ENCODE data around the gene GIGYF1. TPM values are rescaled to one million over a fixed set of nuclear protein-coding genes. Genes with fewer than 3 reads are reported as not detected.
A peak's percentile ranks its signal among the peaks of the same experiment; 100 is the strongest.
"Not testable (repeated sequence)": the region's sequence is repeated elsewhere in the genome, so short reads cannot be mapped to it uniquely, and the experiment has no call there.

Gene GIGYF1
- polyA plus RNA-seq, 3 donors: 34.0 to 66.0 (median 46.5) TPM

DNA sequence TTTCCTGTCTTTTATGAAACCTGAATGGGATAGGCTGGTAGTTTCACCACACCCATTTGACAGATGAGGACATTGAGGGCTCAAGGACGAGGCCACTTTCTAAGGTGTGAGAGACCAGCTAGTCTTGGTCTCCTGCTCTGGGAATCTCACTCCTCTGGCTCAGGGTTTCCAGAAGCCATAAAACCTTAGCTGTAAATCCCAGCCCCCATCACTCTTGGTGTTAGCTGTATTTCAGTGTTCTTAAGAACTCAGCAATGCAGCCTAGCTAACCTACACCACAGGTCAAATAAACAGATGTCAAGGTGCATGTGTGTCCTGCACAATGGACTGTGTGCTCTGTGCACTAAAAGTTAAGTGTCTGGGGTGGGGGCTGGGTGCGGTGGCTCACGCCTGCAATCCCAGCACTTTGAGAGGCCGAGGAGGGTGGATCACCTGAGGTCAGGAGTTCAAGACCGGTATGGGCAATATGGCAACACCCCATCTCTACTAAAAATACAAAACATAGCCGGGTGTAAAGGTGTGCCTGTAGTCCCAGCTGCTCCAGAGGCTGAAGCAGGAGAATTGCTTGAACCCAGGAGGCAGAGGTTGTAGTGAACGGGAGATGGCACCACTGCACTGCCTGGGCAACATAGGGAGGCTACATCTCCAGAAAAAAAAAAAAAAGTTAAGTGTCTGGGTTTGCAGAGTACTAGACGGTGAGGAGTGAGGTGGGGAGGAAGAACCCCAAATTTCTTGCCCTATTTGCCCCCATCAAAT, 25.7 kb upstream of the GIGYF1 start:
- DNase-seq (ENCODE audit: extremely low read depth in 1 of 11, low read depth in 9 of 11, low spot score in 4 of 11): no peak

DNA sequence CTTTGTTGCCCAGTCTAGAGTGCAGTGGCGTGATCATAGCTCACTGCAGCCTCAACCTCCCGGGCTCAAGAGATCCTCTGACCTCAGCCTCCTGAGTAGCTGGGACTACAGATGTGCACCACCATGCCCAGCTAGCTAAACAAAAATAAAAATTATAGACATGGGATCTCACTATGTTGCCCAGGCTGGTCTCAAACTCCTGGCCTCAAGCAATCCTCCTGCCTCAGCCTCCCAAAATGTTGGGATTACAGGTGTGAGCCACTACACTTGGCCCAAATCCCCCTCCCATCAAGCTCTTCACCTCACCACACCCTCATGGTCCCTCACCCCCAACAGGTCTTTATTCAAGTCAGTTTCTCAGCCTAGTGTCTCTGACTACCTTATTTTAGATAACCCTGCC, 23.0 kb upstream of the GIGYF1 start:
- DNase-seq (ENCODE audit: extremely low read depth in 1 of 11, low read depth in 9 of 11, low spot score in 4 of 11): not testable (repeated sequence)

GRCh38 chr7:100714725-100715124, 20.7 kb upstream of the GIGYF1 start:
- DNase-seq (ENCODE audit: extremely low read depth in 1 of 11, low read depth in 9 of 11, low spot score in 4 of 11): no peak

DNA sequence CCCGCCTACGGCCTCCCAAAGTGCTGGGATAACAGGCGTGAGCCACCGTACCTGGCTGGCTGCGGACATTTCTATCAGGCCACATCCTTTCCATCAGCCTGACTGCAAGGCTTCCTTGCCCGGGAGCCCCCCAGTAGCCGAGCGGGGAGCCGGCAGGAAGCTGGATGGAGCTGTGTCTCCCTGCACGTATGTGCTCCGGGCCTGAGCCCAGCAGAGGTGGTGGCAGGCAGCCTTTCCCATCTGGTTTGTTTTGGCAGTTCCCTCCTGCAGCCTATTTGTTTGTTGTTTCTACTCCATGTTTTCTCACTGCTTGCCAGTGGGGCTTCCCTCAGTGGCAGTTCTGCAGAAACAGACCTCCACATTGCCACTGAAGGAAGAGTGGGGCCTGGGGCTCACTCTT, 17.3 kb upstream of the GIGYF1 start:
- no peak for DNase-seq (ENCODE audit: extremely low read depth in 1 of 11, low read depth in 9 of 11, low spot score in 4 of 11)

GRCh38 chr7:100710452-100710851, 16.4 kb upstream of the GIGYF1 start:
- no peak for DNase-seq (ENCODE audit: extremely low read depth in 1 of 11, low read depth in 9 of 11, low spot score in 4 of 11)

GRCh38 chr7:100708395-100708794, 14.3 kb upstream of the GIGYF1 start:
- no peak for DNase-seq (ENCODE audit: extremely low read depth in 1 of 11, low read depth in 9 of 11, low spot score in 4 of 11)

- DNase-seq (ENCODE audit: extremely low read depth in 1 of 11, low read depth in 9 of 11, low spot score in 4 of 11): no peak
Measured at GRCh38 chr7:100706672-100707311, 12.7 kb upstream of the GIGYF1 start.

- DNase-seq (ENCODE audit: extremely low read depth in 1 of 11, low read depth in 9 of 11, low spot score in 4 of 11): peak; percentile 93 to 99 (median 97)
Measured at GRCh38 chr7:100705753-100706671, 12.0 kb upstream of the GIGYF1 start, which contains the start of gene POP7. TSS of gene POP7 (plus strand) at chr7:100706121. CDS start at chr7:100706831, 710 bp downstream.

DNA sequence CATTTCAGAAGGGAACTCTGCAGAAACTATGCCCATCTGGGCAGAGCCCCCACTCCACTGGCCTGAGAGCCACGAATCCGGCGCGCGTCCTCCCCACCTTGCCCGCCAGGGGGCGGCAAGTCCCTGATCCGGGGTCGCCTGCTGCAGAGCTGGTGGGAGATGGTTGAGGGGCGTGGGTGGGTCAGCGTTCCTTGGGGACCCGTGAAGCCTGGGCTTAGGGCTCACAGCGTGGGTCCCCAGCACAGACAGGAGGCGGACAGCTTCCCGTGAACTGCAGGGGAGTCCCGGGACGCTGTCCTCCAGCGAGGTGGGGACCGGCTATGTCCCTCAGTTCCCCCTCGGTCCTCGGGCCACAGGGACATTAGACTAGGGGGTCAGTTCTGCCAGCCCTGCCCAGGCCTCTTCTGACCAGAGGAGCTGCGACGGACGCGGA, 11.3 kb upstream of the GIGYF1 start:
- peak in 10 of 11 donors; percentile 57 to 75 (median 69) for DNase-seq (ENCODE audit: extremely low read depth in 1 of 11, low read depth in 9 of 11, low spot score in 4 of 11)

DNA sequence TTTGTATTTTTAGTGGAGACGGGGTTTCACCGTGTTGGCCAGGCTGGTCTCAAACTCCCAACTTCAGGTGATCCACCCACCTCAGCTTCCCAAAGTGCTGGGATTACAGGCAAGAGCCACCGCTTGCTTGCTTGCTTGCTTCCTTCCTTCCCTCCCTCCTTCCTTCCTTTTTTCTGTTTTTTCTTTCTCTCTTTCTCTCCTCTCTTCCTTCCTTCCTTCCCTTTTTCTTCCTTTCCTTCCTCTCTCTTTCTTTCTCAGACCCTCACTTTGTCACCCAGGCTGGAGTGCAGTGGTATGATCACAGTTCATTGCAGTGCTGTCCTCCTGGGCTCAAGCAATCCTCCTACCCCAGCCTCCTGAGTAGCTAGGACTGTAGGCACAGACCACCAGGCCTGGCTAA, 7.0 kb upstream of the GIGYF1 start:
- DNase-seq (ENCODE audit: extremely low read depth in 1 of 11, low read depth in 9 of 11, low spot score in 4 of 11): not testable (repeated sequence)

- DNase-seq (ENCODE audit: extremely low read depth in 1 of 11, low read depth in 9 of 11, low spot score in 4 of 11): no peak
Measured at GRCh38 chr7:100699018-100699417, 5.0 kb upstream of the GIGYF1 start.

DNA sequence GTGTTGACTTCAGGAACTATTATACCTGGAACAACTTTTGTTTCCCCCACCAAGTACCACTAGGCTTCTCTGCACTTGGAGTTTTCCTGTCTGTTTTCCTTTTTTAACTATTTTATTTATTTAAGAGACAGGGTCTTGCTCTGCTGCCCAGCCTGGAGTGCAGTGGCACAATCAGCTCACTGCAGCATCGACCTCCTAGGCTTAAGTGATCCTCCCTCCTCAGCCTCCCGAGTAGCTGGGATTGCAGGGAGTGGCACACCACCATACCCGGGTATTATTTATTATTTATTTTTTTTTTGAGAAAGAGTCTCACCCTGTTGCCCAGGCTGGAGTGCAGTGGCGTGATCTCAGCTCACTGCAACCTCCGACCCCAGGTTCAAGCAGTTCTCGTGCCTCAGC, 2.1 kb upstream of the GIGYF1 start:
- no peak for DNase-seq (ENCODE audit: extremely low read depth in 1 of 11, low read depth in 9 of 11, low spot score in 4 of 11)

DNA sequence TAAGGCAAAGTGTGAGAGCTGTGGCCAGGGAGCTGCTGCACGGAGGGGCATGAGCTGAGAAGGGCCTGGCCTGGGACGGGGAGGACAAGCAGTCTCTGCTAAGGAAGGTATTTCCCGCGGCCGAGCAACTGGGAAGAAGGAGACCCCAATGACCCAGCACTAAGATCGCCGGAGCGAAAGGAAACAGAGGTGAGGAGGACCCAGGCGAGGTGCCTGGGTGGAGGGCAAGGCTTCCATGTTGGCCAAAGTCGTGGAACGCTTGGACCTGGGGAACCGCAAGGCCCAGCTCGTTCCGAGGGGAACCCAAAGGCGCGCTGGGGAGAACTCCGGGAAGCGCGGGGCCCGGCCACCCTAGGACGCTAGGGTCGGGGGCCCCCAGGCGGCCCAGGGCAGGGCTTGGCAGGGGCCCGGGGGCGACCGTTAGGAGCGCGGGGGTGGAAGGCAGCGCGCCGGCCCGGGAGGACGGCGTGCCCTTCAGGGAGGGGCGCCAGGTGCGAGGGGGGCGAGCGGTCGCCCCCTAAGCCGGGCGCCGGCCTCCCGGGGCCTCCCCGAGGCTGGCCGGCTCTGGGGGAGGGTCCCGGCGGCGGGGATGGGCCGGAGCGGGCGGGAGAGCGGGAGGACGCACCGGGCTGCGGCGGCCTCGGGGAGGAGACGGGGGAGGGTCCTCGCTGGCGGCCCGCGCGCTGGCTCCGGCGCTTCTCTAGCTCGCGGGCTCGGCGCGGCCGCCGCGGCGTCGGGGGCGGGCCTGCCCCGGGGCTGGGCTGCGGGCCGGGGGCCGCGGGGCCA, 545 bp downstream of the GIGYF1 start:
- no peak for DNase-seq (ENCODE audit: extremely low read depth in 1 of 11, low read depth in 9 of 11, low spot score in 4 of 11)

GRCh38 chr7:100692578-100692961, 1.5 kb downstream of the GIGYF1 start:
- no peak for DNase-seq (ENCODE audit: extremely low read depth in 1 of 11, low read depth in 9 of 11, low spot score in 4 of 11)

GRCh38 chr7:100691676-100692577, 2.1 kb downstream of the GIGYF1 start:
- DNase-seq (ENCODE audit: extremely low read depth in 1 of 11, low read depth in 9 of 11, low spot score in 4 of 11): peak in 8 of 11 donors; percentile 66 to 81 (median 74)

DNA sequence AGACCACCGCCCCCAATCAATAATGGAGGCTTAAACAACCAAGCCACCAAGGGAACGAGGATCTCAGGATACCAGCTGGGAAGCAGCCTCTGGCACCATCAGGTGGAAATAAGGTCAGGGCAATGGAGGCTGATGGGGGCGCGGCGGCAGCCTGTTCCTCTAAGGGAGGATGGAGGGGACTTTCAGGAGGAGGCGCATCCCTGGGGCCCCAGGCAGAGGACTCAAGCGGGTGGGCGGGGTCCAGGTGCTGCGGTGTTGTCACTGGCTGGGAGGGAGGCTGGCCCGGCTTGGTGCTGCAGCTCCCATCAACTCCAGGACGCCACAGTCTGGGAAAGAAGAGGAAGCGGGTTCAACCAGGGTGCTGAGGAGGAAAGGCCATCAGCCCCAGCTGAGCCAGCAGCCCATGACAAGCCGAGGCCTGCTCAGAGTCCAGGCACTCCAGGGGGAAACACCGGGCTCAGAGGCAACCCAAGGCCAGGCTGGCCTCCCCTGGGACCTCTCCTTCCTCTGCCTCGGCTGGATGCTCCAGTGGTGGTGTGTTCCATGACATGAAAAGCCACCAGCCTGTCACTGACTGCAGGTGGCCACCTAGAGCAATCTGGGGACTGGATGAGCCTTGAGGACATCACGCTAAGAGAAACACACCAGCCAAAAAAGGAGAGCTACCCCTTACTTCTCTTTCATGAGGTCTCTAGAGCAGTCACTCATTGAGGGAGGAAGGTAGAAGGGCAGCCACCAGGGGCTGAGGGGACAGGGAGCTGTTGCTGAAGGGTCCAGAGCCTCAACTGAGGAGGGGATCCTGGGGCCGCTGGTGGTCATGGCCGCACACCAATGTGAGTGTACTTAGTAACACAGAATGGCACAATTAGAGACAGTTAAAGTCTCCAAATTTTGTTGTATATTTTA, 4.6 kb downstream of the GIGYF1 start:
- DNase-seq (ENCODE audit: extremely low read depth in 1 of 11, low read depth in 9 of 11, low spot score in 4 of 11): no peak

DNA sequence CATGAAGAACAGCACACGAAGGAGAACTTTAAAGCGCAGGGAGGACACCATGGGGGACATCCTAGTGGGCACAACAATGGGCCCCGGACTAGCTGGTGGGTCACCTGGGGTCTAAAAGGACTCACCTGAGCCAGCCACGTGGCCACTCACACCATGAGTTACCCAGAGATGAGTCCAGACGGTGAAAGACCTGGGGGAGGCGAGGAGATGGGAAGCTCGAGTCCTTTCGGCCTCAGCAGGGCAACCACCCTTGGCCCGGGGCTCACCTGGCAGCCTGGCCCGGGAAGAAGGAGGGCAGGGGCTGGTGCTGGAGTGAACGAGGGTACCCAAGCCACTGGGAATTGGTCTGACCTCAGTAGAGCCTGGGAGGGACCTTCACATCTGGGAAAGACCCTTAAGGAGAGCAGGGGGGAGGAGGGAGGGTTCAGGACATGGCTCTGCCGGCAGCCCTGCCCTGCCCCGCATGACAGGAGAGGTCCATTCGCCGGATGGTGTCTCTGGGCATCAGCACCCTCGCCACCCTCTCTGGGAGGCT, 5.7 kb downstream of the GIGYF1 start:
- no peak for DNase-seq (ENCODE audit: extremely low read depth in 1 of 11, low read depth in 9 of 11, low spot score in 4 of 11)

All from renal cortex interstitium (tissue), 11 donors.